H1 (cell line): Measurements from ENCODE around the gene C2orf72.

ENCODE experiments used
- BCL11A ChIP-seq, 2 experiments: IDR thresholded peaks; one replicate each; pipeline ENCODE4 v1.6.1; 2011; ENCODE audit warnings: low read depth in 2 of 2, low read length in 2 of 2, mild to moderate bottlenecking in 2 of 2
- CBX8 ChIP-seq: fragments of 300-800, 300-1000 bp; sonication (generic); IDR thresholded peaks from 2 replicates; pipeline ENCODE4 v1.7.1; 2016; ENCODE audit warnings: low read depth, low read length, borderline replicate concordance
- CHD1 ChIP-seq: IDR thresholded peaks from 2 replicates; pipeline ENCODE4 v1.6.1; 2012; ENCODE audit warnings: low read depth, low read length, improper control_type of control experiment
- GTF2F1 ChIP-seq: IDR thresholded peaks from 2 replicates; pipeline ENCODE4 v1.6.1; 2012; ENCODE audit warnings: low read depth, low read length, improper control_type of control experiment, borderline replicate concordance
- POLR2A ChIP-seq, 2 experiments: IDR thresholded peaks; 1 replicate in 1 of 2; 2 replicates in 1 of 2; pipeline ENCODE4 v1.6.1; 2011; ENCODE audit warnings: low read depth in 2 of 2, low read length in 2 of 2, mild to moderate bottlenecking in 2 of 2; ENCODE audit errors: control extremely low read depth in 1 of 2
- POLR2AphosphoS5 ChIP-seq: IDR thresholded peaks from 2 replicates; pipeline ENCODE4 v1.6.1; 2011; ENCODE audit warnings: low read depth, low read length
- RFX5 ChIP-seq: IDR thresholded peaks from 2 replicates; pipeline ENCODE4 v1.6.1; 2011; ENCODE audit warnings: low read depth, low read length, improper control_type of control experiment, borderline replicate concordance
- RNF2 ChIP-seq: fragments of 200-900, 300-1000 bp; sonication (generic); IDR thresholded peaks from 2 replicates; pipeline ENCODE4 v1.7.1; 2016; ENCODE audit warnings: borderline replicate concordance, low read depth, mild to moderate bottlenecking, antibody characterized with exemption, low read length; ENCODE audit not compliant: poor library complexity, severe bottlenecking; ENCODE audit errors: missing control alignments
- YY1 ChIP-seq: IDR thresholded peaks from 2 replicates; pipeline ENCODE4 v1.6.1; 2011; ENCODE audit warnings: low read depth, mild to moderate bottlenecking, low read length
- TF ChIP-seq, protein P1 (sequence below), 3 experiments: IDR thresholded peaks; 1 replicate in 2 of 3; 2 replicates in 1 of 3; pipeline versions ENCODE4 v1.5.1 to v1.6.1; 2011; ENCODE audit warnings: low read length in 3 of 3, mild to moderate bottlenecking in 3 of 3, inconsistent platforms in 2 of 3, low read depth in 1 of 3, moderate library complexity in 1 of 3; ENCODE audit not compliant: insufficient read depth in 1 of 3; ENCODE audit errors: control extremely low read depth in 1 of 3
- TF ChIP-seq, protein P2 (sequence below): IDR thresholded peaks from 2 replicates; pipeline ENCODE4 v1.6.1; 2012; ENCODE audit warnings: inconsistent platforms

GRCh38 chr2:231018184-231018583 is 19.1 kb upstream of the C2orf72 start:
- TF ChIP-seq BCL11A (IDR thresholded peaks at IDR 0.05; ENCODE audit: low read depth in 2 of 2, low read length in 2 of 2) (no peak), GTF2F1 (no peak), POLR2AphosphoS5 (no peak), RNF2 (no peak), YY1 (no peak), CHD1 (no peak), POLR2A (IDR thresholded peaks at IDR 0.05; ENCODE audit: control extremely low read depth in 1 of 2, low read depth in 2 of 2, low read length in 2 of 2) (no peak), RFX5 (no peak), CBX8 (no peak)
- TF ChIP-seq, protein P1, sequence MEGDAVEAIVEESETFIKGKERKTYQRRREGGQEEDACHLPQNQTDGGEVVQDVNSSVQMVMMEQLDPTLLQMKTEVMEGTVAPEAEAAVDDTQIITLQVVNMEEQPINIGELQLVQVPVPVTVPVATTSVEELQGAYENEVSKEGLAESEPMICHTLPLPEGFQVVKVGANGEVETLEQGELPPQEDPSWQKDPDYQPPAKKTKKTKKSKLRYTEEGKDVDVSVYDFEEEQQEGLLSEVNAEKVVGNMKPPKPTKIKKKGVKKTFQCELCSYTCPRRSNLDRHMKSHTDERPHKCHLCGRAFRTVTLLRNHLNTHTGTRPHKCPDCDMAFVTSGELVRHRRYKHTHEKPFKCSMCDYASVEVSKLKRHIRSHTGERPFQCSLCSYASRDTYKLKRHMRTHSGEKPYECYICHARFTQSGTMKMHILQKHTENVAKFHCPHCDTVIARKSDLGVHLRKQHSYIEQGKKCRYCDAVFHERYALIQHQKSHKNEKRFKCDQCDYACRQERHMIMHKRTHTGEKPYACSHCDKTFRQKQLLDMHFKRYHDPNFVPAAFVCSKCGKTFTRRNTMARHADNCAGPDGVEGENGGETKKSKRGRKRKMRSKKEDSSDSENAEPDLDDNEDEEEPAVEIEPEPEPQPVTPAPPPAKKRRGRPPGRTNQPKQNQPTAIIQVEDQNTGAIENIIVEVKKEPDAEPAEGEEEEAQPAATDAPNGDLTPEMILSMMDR (IDR thresholded peaks at IDR 0.05; ENCODE audit: control extremely low read depth in 1 of 3, insufficient read depth in 1 of 3, low read depth in 1 of 3, low read length in 3 of 3) = no peak
- TF ChIP-seq, protein P2, sequence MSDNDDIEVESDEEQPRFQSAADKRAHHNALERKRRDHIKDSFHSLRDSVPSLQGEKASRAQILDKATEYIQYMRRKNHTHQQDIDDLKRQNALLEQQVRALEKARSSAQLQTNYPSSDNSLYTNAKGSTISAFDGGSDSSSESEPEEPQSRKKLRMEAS = no peak
